Measurements from ENCODE around the gene VEPH1.
"Not testable (repeated sequence)": the region's sequence is repeated elsewhere in the genome, so short reads cannot be mapped to it uniquely, and the experiment has no call there.

Gene VEPH1

DNA sequence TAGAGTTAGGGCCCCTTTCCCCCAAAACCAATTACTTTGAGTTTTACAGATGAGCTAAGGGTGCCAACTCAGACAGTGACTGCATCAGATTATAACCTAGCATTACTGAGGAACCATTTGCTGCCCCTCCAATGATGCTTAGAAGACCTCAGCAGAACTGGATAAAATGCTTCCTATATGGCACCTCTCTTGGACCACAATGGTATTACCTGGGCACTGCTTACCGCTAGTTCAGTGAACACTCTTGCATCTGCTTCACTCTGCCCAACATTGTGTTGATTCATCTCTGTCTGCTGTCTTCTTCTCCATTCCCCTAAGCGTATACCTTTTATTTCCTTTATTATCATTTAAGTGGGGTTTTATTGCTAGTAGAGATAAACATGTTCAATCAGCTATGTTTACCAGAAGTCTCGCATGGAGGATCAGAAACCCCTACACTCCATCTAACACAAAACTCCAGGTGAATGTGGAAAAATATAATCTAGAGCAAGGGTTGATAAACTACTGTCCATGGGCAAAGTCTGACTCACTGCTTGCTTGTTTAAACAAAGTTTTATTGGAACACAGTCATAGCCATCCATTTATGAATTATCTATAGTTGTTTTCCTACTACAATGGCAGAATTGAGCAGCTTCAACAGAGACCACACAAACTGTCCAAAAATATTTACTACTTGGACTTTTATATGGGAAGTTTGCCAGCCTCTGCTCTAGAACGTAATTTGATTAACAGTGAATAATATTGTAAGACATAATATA lies 166.8 kb downstream of the VEPH1 start:
- no peak for DNase-seq

- no peak for DNase-seq
Observed at GRCh38 chr3:157335233-157336076, 167.8 kb downstream of the VEPH1 start.

GRCh38 chr3:157333551-157333991 lies 169.6 kb downstream of the VEPH1 start:
- no peak for DNase-seq

- no peak for DNase-seq
Observed at GRCh38 chr3:157330206-157330605, 173.0 kb downstream of the VEPH1 start.

GRCh38 chr3:157329551-157329950 lies 173.7 kb downstream of the VEPH1 start:
- no peak for DNase-seq

- DNase-seq: no peak
Observed at GRCh38 chr3:157327837-157328236, 175.4 kb downstream of the VEPH1 start.

GRCh38 chr3:157327018-157327417 lies 176.2 kb downstream of the VEPH1 start:
- no peak for DNase-seq

GRCh38 chr3:157324869-157325268 lies 178.3 kb downstream of the VEPH1 start:
- DNase-seq: not testable (repeated sequence)

DNA sequence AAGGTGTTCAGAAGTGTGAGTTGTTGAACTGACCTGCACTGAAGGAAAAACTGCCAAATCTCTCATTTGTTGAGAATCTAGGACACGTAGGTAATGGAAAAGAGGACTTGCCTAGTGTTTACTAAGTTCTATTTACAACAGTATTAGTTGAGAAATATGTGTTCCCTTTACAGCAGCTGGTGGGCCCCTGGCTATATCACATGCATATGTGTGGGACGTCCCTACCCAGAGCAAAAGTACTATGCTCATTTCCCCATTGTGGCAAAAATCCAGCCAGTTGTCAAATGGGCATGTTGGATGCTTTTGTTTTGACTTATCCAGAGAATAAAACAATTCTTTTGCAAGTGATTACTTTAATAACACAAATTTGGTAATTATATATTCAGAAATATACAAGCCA lies 179.9 kb downstream of the VEPH1 start:
- DNase-seq: no peak

DNA sequence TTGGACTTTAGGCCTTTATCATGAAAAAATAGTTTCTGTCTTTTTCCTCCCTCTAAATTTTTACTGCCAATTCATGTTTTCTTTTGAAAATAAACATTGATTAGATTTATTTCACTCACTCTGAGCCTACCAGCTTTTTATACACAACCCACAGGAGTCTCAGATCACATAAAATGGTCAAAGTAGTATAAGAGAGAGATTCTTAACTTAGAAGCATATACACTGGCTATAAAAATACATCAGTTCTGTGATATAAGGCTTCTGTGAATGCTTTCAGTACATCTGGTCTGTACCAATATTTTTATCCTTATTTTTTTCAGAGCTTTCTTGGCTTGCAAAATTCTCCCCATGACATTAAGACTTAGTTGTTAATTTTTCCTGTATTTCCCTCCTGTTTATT lies 183.5 kb downstream of the VEPH1 start:
- no peak for DNase-seq

DNA sequence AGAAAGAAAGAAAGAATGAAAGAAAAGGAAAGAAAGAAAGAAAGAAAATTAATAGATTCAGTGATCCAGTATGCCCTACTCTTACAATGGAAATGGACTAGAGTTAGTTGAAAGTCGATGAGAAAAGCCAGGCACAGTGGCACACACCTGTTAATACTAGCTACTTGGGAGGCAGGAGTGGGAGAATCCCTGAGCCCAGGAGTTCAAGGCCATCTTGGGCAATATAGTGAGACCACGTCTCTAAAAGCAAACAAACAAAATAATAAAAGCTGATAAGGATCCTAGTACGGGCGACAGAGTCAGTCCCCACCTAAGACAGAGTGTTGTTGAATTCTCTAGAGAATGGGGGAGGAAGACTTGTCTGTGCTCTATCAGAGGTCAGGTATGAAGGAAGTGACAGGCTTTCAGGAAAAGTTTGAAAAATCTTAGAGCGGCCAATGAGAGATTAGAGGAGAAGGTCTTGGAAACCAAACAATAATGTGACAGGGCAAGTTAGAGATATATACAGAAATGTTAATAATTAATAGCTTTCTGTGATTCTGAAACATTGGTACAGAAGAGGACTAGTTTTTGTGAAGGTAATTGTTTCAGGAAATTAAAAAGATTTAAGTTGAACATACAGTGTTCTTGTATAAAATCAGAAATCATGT lies 184.5 kb downstream of the VEPH1 start:
- no peak for DNase-seq

DNA sequence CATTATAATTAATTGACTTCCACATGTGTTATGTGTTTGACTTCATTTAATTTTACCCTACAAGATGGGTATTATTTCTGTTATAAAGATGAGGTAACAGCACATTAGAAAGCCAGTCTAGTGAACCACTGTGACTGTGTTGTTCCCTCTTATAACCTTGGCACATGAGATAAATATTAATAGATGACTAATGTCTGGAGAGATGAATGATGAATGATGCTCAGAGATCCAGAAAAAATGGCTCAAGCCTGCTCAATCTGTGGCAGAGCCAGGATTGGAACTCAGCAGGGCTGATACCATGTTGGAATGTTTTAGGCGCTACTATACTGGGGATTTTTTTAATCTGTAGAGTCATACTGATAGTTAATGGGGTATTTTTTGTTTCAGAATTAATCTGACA lies 185.3 kb downstream of the VEPH1 start:
- no peak for DNase-seq

GRCh38 chr3:157313186-157313585 lies 190.0 kb downstream of the VEPH1 start:
- DNase-seq: no peak

DNA sequence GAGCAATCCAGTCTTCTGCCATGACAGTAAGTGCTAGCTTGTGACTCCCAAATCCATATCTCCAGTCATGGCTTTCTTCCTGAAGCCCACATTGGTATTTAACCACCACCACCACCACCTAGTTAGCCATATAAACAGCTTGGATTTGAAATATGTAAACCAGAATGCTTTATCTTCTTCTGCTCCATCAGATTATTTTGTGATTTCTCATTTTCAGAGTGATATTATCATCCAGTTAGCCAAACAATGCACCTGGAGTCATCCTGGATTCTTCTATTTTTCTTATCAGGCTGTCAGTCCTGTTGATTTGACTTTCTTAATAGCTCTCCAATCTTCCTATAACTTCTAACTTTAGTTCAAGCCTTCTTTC lies 190.9 kb downstream of the VEPH1 start:
- no peak for DNase-seq

- no peak for DNase-seq
Observed at GRCh38 chr3:157311633-157312375, 191.4 kb downstream of the VEPH1 start.

GRCh38 chr3:157310329-157311052 lies 192.7 kb downstream of the VEPH1 start:
- no peak for DNase-seq

- DNase-seq: no peak
Observed at GRCh38 chr3:157306502-157306901, 196.7 kb downstream of the VEPH1 start.

DNA sequence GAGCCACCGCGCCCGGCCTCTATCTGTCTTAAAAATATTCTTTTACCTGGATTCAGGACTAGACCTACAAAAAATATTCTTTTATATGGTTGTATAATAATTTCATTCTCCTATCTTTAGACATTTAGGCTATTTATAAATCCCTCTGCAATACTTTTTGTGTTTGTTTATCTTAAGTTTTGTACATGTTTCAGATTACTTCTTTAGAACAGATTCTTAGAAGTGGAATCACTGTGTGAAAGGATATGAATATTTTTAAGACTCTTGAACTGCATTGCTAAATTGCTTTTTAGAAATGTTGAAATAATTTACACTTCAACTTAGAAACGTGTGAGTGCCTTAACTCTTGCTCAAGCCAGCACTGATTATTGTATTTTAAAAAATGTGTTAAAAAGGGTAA lies 197.8 kb downstream of the VEPH1 start:
- no peak for DNase-seq

GRCh38 chr3:157301755-157302154 lies 201.5 kb downstream of the VEPH1 start:
- no peak for DNase-seq

- DNase-seq: no peak
Observed at GRCh38 chr3:157300981-157301663, 202.1 kb downstream of the VEPH1 start.

DNA sequence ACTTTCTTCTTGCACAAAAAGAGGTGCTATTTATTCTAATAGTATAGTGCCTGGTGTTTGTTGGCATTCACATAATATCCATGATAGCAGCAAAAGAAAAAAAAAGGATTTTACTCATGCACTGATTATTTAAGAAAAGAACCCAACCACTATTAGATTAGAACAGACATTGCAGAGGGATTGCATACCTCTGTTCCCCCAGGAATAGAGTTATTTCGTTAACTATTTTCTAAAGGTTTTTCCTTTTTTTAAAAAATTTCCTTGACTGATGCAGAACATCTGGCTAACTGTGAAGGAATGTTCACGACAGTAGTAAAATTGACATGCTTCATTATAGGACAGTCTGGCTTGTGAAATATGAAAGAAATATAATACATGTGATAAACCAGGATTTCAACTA lies 203.1 kb downstream of the VEPH1 start:
- DNase-seq: no peak
